Type B pancreatic cell (in vitro differentiated cells): ENCODE measurements around the gene MGAT4B. TPM values are rescaled to one million over a fixed set of nuclear protein-coding genes. Genes with fewer than 3 reads are reported as not detected.

Experiments used
- DNase-seq: peaks from one replicate; pipeline ENCODE4 v3.0.0; 2021; ENCODE audit warnings: mixed read lengths; ENCODE audit not compliant: unreplicated experiment; ENCODE audit errors: extremely low spot score
- H3K27ac Mint-ChIP-seq: 2 replicates; pipeline ENCODE4 v1.8.0; 2021; ENCODE audit warnings: mild to moderate bottlenecking, mixed read lengths
- H3K27me3 Mint-ChIP-seq: 2 replicates; pipeline ENCODE4 v1.8.0; 2021; ENCODE audit warnings: mixed read lengths
- H3K36me3 Mint-ChIP-seq: 2 replicates; pipeline ENCODE4 v1.8.0; 2021; ENCODE audit warnings: mixed read lengths
- H3K4me1 Mint-ChIP-seq: one replicate; pipeline ENCODE4 v1.8.0; 2021; ENCODE audit warnings: mixed read lengths; ENCODE audit not compliant: unreplicated experiment
- H3K4me3 Mint-ChIP-seq: 2 replicates; pipeline ENCODE4 v1.8.0; 2021; ENCODE audit warnings: mild to moderate bottlenecking, mixed read lengths
- H3K9me3 Mint-ChIP-seq: 2 replicates; pipeline ENCODE4 v1.8.0; 2021; ENCODE audit warnings: mixed read lengths
- long read RNA-seq: library from polyadenylated mRNA; unstranded; transcript quantifications from one replicate; pipeline ENCODE4 v2.0.0, GENCODE V29; 2020
- total RNA-seq: library from RNA; stranded (reverse); gene quantifications from 2 replicates; pipeline ENCODE4 v1.2.1, GENCODE V29; 2021; ENCODE audit warnings: low replicate concordance
- TF ChIP-seq, protein P1 (sequence below): fragments of 200-600 bp; sonication (generic); conservative IDR thresholded peaks from 2 replicates; pipeline ENCODE4 v1.5.0; 2021; ENCODE audit warnings: antibody characterized with exemption, mild to moderate bottlenecking

MGAT4B gene
- 169 and 211 TPM in 2 replicates for total RNA-seq
- long read RNA-seq, result 0 reads

DNA sequence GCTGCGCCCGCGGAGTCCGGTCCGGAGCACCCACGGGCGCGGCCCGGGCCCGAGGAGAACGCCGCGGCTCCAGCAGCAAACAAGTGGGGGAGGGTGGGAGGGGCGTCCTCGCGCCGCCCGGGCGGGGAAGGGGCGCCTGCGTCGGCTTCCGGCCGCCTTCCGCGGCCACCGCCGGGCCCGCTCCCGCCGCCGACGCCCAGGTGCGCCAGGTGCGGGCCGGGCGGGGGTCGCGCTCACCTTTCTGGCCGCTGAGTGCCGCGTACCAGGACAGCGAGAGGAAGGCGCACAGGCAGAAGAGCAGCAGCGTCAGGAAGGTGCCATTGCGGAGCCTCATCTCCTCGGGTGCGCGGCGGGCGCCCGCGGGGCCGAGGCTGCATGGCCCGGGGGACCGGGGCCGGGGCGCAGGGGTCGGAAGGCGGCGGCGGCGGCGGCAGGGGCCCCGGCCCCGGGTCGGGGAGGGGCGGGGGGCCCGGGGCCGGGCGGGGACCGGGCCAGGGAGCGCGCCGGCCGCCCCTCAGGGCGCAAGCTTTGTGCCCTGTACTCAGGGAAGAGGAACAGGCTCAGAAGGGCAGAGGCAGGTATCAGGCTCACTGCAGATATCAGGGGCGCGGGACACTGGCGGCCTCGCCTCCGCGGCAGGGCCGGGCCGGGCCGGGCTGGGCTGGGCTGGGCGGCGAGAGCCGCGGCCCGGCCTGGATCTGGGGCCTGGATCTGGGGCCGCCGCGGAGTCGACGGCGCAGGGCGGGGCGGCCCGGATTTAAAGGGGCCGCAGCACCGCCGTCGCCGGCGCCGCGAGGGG is at the start of gene MGAT4B:
TSS of gene MGAT4B (minus strand) at position 617 of the 799 bp plus-strand sequence. CDS start at position 334, 283 bp downstream.
- DNase-seq, result no peak
- H3K27ac Mint-ChIP-seq, result peak within 1 kb of the TSS; percentile 36
- H3K36me3 Mint-ChIP-seq, result peaks cover 4% of the 10 kb centered on the region
- no peaks in the 10 kb centered on the region for H3K9me3 Mint-ChIP-seq
- peaks cover 22% of the 10 kb centered on the region for H3K4me1 Mint-ChIP-seq
- TF ChIP-seq, protein P1, sequence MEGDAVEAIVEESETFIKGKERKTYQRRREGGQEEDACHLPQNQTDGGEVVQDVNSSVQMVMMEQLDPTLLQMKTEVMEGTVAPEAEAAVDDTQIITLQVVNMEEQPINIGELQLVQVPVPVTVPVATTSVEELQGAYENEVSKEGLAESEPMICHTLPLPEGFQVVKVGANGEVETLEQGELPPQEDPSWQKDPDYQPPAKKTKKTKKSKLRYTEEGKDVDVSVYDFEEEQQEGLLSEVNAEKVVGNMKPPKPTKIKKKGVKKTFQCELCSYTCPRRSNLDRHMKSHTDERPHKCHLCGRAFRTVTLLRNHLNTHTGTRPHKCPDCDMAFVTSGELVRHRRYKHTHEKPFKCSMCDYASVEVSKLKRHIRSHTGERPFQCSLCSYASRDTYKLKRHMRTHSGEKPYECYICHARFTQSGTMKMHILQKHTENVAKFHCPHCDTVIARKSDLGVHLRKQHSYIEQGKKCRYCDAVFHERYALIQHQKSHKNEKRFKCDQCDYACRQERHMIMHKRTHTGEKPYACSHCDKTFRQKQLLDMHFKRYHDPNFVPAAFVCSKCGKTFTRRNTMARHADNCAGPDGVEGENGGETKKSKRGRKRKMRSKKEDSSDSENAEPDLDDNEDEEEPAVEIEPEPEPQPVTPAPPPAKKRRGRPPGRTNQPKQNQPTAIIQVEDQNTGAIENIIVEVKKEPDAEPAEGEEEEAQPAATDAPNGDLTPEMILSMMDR, result no peak
- H3K4me3 Mint-ChIP-seq, result peak within 1 kb of the TSS; percentile 80
- no peaks in the 10 kb centered on the region for H3K27me3 Mint-ChIP-seq

GRCh38 chr5:179854356-179854755 is 47.7 kb upstream of the MGAT4B start:
- Mint-ChIP-seq H3K36me3 (peaks cover 13% of the 10 kb centered on the region), H3K4me3 (no peak overlapping the region), H3K27ac (no peak overlapping the region), H3K27me3 (no peaks in the 10 kb centered on the region), H3K9me3 (no peaks in the 10 kb centered on the region), H3K4me1 (peaks cover 9% of the 10 kb centered on the region)
- TF ChIP-seq, protein P1, result no peak
- no peak for DNase-seq

GRCh38 chr5:179852993-179853547 is 46.4 kb upstream of the MGAT4B start:
- H3K9me3 Mint-ChIP-seq, result no peaks in the 10 kb centered on the region
- no peak overlapping the region for H3K4me3 Mint-ChIP-seq
- H3K27ac Mint-ChIP-seq, result no peak overlapping the region
- DNase-seq, result no peak
- peaks cover 12% of the 10 kb centered on the region for H3K36me3 Mint-ChIP-seq
- peaks cover 8% of the 10 kb centered on the region for H3K4me1 Mint-ChIP-seq
- TF ChIP-seq, protein P1, result no peak
- H3K27me3 Mint-ChIP-seq, result no peaks in the 10 kb centered on the region

DNA sequence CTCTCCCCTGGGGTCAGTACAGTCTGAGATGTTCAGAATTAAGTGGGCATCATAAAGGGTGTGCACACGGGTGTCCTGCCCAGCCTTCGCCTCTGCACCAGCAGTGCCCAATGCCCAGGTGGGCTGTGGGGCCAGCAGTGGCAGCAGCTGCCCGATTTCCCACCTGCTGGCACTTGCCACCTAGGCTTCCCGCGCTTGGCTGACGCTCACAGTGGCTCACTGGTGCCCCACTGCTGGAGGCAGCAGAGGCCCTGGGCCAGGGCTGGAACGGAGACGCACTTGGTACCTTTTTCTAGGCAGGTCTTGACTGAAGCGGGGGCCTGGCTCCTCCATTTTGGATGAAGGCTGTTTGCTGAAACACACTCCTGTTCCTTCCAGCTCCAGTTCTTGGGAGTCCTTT is 35.0 kb upstream of the MGAT4B start:
- no peaks in the 10 kb centered on the region for H3K27me3 Mint-ChIP-seq
- no peak overlapping the region for H3K4me3 Mint-ChIP-seq
- DNase-seq, result no peak
- TF ChIP-seq, protein P1, result no peak
- peaks cover 5% of the 10 kb centered on the region for H3K9me3 Mint-ChIP-seq
- H3K4me1 Mint-ChIP-seq, result peaks cover 2% of the 10 kb centered on the region
- peak overlapping the region; percentile 66 for H3K27ac Mint-ChIP-seq
- peaks cover 38% of the 10 kb centered on the region for H3K36me3 Mint-ChIP-seq

DNA sequence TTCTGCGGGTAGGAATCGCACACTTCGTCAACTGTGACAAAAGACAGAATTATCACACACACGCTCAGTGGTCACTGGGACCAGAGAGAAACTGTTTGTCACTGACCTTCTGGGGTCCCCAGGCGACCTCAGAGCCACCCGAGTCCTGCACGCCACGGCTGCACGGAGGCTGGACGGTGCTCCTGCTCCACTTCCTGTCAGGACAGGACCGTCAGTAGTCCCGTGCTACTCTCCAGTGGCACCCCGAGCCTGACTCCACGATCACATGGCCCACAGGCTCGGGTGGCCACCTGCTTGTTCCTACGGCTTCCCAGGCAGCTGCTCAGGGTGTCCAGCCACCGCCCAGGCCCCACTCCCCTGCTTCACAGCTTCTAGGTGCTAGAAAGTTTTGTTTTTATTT is 34.1 kb upstream of the MGAT4B start:
- Mint-ChIP-seq H3K9me3 (peaks cover 5% of the 10 kb centered on the region), H3K4me3 (no peak overlapping the region), H3K27ac (peak overlapping the region; percentile 66), H3K27me3 (no peaks in the 10 kb centered on the region), H3K4me1 (peaks cover 4% of the 10 kb centered on the region), H3K36me3 (peaks cover 39% of the 10 kb centered on the region)
- TF ChIP-seq, protein P1, result no peak
- DNase-seq, result no peak
